NCI-H2107 (cell line): ENCODE measurements around the gene DNAI2.
"Not testable (repeated sequence)": the region's sequence is repeated elsewhere in the genome, so short reads cannot be mapped to it uniquely, and the experiment has no call there.

Source experiments
- DNase-seq: peaks from one replicate; lab custom pipeline; 2025; lab: John Stamatoyannopoulos, UW

DNAI2 gene

GRCh38 chr17:74274709-74275340 lies 791 bp downstream of the DNAI2 start:
- DNase-seq: no peak

GRCh38 chr17:74276051-74276476 lies 2.0 kb downstream of the DNAI2 start:
- DNase-seq: no peak

GRCh38 chr17:74276541-74277009 lies 2.5 kb downstream of the DNAI2 start:
- no peak for DNase-seq

DNA sequence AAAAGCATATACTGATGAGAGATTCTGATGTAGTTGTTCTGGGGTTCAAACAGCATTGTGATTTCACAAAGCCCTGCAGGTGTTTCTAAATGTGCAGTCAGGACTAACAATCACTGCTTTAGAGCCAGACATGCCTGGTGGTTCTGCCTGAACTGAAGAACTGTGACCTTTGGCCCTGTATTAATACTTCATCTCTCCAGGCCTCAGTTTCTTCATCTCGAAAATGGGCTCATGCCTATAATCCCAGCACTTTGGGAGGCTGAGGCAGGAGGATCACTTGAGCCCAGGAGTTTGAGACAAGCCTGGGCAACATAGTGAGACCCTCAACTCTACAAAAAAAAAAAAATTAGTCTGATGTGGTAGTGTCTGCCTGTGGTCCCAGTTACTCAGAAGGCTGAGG lies 3.9 kb downstream of the DNAI2 start:
- no peak for DNase-seq

DNA sequence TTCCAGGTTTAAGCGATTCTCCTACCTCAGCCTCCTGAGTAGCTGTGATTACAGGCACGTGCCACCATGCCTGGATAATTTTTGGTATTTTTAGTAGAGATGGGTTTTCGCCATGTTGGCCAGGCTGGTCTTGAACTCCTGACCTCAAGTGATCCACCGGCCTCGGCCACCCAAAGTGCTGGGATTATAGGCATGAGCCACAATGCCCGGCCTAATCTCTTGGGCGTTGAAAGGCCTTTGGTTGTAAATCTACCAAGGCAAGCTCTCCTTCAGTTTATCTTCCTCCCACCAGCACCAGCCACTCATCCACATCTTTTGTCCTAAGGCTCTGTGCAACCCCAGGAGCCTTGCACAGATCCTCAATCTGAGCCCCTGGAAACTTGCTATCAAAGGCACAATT lies 5.6 kb downstream of the DNAI2 start:
- not testable (repeated sequence) for DNase-seq

GRCh38 chr17:74280093-74280513 lies 6.1 kb downstream of the DNAI2 start:
- DNase-seq: no peak

DNA sequence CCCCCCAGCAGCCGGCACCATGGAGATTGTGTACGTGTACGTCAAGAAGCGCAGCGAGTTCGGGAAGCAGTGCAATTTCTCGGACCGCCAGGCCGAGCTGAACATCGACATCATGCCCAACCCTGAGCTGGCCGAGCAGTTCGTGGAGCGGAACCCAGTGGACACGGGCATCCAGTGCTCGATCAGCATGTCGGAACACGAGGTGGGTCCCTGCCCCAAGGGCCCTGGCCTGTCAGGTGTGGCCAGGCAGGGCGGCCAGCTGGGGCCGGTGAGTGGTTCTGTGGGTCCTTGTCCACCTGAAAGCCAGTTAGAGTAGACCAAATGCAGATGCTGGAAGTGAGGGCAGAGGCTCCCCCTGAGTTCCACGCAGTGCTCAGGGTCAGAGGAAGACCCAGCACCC lies 7.8 kb downstream of the DNAI2 start:
- DNase-seq: no peak

- DNase-seq: not testable (repeated sequence)
These were observed 8.2 kb downstream of the DNAI2 start for GRCh38 chr17:74282274-74282586.

DNA sequence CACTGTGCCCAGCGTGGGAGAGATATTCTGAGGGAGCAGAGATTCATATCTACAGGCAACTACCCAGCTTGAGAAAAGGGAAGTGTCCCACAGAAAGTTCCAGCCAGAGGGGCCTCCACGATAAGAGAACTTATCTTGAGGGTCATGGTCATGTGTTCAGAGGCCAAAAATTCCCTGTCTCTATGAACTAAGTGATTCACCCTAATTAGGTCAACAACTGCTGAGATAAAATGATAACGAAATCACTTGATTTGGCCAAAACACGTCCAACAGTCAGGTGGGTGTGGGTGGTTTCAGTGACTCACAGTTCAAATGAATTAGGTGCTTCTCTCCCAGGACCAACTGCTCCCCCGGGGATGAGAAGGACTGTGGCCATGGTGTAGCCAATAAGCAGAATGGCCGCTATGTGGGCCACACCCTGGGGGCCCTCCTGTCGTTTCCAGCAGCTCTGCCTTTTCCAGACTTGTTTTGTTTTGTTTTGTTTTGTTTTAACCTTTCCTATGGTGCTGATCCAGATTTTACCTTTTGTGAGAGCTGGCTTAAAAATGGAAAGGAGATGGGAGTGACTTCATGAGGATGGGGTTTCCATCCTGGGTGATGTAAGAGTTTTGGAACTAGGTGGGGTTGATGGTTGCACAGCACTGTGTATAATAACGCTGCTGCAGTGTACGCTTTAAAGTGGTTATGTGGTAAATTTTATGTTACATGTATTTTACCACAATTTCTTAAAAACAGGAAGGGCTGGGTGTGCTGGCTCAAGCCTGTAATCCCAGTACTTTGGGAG lies 8.7 kb downstream of the DNAI2 start:
- DNase-seq: no peak

GRCh38 chr17:74283371-74283673 lies 9.3 kb downstream of the DNAI2 start:
- DNase-seq: no peak

DNA sequence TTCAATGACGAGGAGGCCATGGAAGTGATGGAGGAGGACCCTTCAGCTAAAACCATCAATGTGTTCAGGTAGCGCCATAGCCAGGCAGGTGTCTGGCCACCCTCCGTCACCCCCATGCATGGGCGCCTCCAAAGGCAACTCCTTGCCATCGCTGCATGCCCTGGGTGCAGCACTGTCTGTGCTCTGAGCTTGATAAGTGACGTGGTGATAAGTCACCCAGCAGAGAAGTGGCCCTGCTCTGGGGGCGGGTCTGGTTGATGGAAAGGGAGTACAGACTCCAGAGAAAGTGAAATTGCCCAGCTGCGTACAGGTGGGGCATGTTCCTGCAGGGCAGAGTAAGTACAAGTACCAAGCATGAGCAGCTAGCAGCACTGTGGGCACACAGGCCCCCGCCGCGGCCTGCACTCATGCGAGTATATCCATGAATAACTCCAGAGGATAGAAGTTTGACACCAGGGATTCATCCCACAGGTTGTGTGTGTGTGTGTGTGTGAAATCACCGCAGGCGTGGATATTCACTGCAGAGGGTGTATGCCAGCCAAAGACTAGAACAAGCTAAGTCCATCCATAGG lies 13.1 kb downstream of the DNAI2 start:
- no peak for DNase-seq

- no peak for DNase-seq
These were observed 14.8 kb downstream of the DNAI2 start for GRCh38 chr17:74288785-74289184.

DNA sequence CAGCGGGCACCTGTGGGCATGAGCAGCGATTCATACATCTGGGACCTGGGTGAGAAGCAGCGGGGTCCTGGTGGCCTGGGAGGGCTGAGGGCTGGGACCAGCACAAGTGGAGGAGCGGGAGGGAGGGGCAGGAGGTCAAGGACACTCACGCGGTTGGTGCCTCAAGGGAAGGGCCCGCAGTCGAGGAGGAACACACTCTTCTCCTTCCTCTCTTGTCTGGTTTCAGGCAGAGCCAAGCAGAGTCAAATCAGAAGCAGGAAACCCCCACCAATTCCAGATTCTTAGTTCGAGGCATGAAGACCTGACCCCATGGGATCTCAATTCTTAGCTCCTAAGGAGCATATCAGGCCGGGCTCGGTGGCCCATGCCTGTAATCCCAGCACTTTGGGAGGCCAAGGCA lies 15.7 kb downstream of the DNAI2 start:
- DNase-seq: no peak

- no peak for DNase-seq
These were observed 16.3 kb downstream of the DNAI2 start for GRCh38 chr17:74290340-74290739.

GRCh38 chr17:74292495-74292894 lies 18.5 kb downstream of the DNAI2 start:
- DNase-seq: no peak

DNA sequence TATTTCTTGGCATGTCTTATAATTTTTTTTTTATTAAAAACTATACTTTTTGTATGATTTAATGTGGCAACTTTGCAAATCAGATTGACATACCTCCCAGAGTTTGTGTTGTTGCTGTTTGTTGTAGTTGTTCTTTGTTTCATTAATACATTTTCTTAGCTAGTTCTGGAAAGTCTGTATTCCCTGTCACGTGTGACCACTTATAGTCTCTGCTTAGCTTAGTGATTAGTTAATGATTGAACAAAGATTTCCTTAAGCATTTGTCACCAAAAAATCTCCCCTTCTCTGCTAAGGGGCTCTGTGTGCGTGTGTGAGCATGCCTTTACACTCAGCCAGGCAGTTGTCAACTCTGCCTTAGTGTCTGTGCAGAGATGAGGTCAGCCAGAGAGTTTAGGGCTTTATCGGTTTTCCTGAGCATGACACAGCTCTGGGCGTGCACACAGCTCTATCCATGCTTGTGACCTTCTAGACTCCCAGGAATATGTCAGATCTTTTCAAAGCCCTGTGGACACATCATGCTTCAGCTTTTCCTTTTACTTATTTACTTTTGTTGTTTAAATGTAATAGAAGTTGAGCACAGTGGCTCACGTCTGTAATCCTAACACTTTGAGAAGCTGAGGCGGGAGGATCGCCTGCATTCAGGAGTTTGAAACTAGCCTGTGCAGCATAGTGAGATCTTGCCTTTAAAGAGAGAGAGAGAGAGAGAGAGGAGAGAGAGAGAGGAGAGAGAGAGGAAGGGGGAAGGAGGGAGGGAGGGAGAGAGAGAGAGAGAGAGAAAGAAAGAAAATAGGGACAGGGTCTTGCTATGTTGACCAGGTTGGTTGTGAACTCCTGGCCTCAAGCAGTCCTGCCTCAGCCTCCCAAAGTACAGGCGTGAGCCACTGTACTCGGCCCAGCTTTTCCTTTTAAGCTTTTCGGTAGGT lies 21.9 kb downstream of the DNAI2 start:
- no peak for DNase-seq

DNA sequence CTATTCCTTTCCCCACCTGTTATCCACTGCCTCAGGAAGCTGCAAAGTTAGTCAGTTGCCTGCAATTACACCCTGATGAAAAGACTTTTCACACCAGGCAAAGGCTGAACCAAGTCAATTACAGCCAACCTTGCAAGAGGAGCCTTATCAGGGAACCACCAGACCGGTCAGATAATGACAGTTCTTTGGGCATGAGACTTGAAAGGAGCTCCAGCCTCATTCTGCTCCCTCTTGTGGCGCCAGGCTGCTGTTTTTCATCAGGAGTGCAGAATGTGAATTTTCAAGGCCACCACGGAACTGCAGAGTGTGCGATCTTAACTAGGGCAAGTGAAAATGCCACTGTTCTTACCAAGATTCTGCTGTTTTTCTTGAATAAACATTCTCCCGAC lies 22.5 kb downstream of the DNAI2 start:
- DNase-seq: no peak

DNA sequence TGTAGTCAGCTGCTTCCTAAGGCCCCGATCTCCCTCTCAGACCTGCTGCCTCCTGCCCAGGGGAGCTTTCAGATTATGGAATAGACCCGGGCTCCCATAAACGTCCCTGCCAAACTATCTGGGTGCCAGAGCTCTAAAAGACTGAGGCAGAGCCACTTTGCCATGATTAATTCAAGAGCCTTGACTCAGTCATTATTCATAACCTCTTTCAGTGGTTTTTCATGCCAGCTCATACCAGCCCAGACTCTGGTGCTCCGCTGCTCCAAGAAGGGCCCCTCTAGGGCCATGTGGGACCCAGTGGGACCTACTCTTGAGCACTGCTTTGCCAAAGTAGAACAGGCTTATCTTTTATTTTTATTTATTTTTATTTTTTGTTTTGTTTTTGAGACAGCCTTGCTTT lies 23.9 kb downstream of the DNAI2 start:
- DNase-seq: no peak

DNA sequence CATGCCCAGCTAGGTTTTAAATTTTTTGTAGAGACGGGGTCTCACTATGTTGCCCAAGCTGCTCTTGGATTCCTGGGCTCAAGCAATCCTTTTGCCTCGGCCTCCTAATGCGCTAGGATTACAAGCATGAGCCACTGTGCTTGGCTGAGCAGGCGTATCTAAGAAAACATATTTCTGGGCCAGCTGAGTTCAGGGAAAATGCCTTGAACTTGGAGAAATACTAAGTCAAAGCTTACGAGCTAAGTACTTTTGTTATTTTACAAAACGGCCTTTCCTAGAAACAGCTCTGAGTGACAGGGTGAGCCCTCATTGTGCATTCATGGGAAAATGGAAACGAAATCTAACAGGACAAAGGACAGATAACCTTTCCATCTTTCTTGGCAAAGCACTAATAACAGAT lies 24.7 kb downstream of the DNAI2 start:
- DNase-seq: no peak

- DNase-seq: no peak
These were observed 25.4 kb downstream of the DNAI2 start for GRCh38 chr17:74299226-74300009.

GRCh38 chr17:74303305-74303704 lies 29.3 kb downstream of the DNAI2 start:
- DNase-seq: no peak

GRCh38 chr17:74304184-74304583 lies 30.1 kb downstream of the DNAI2 start:
- no peak for DNase-seq
